Muscle layer of colon (tissue), 2 donors: ENCODE results near the gene AIRE.
"Not testable (repeated sequence)": the region's sequence is repeated elsewhere in the genome, so short reads cannot be mapped to it uniquely, and the experiment has no call there.

Source experiments
- H3K27ac ChIP-seq: one replicate; pipeline ENCODE4 v1.7.0; 2013; ENCODE audit warnings: low read depth, mild to moderate bottlenecking, low read length, moderate library complexity
- H3K27me3 ChIP-seq, 2 donors: one replicate each; pipeline ENCODE4 v1.7.0; 2013; ENCODE audit warnings: low read length in 2 of 2, mild to moderate bottlenecking in 2 of 2; ENCODE audit not compliant: insufficient read depth in 2 of 2, control insufficient read depth in 1 of 2
- H3K36me3 ChIP-seq: one replicate; pipeline ENCODE4 v1.7.0; 2013; ENCODE audit warnings: mild to moderate bottlenecking, low read length; ENCODE audit not compliant: insufficient read depth
- H3K4me1 ChIP-seq: one replicate; pipeline ENCODE4 v1.7.0; 2013; ENCODE audit warnings: mild to moderate bottlenecking, low read length; ENCODE audit not compliant: insufficient read depth
- H3K4me3 ChIP-seq, 2 donors: one replicate each; pipeline ENCODE4 v1.7.0; 2013; ENCODE audit warnings: low read length in 2 of 2, low read depth in 1 of 2, mild to moderate bottlenecking in 1 of 2, moderate library complexity in 1 of 2
- H3K9ac ChIP-seq: one replicate; pipeline ENCODE4 v1.7.0; 2013; ENCODE audit warnings: low read length
- H3K9me3 ChIP-seq: one replicate; pipeline ENCODE4 v1.7.0; 2013; ENCODE audit warnings: mild to moderate bottlenecking, low read length
- donor health status: abdominal sarcoma.
- donor health status: Adenocarcinoma of cecum.

AIRE gene

DNA sequence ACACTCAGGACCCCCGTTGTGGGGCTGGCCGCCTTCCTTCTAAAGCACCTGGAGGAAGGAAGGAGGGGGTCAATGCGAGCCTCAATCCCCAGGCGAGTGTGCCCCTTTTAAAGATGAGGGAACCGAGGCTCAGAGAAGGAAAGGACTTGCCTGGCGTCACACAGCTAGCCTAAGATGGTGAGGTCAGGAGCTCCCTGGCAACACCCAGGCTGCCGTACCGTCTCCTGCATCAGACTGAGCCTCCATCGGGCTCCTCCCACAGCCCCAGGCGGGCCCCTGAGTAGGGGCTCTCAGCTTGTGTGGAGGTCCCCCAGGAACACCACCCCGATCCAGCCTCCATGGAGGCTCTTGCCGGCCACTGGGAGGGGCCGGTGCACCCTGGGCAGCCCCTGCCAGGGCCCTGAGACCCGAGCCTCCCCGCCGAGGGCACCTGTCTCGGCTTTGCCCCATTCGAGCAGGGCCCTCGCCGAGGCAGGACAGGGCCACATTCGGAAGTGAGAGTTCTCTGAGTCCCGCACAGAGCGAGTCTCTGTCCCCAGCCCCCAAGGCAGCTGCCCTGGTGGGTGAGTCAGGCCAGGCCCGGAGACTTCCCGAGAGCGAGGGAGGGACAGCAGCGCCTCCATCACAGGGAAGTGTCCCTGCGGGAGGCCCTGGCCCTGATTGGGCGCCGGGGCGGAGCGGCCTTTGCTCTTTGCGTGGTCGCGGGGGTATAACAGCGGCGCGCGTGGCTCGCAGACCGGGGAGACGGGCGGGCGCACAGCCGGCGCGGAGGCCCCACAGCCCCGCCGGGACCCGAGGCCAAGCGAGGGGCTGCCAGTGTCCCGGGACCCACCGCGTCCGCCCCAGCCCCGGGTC lies at the start of gene AIRE:
Gene AIRE (plus strand): TSS at position 739 of the 855 bp plus-strand sequence. CDS start 131 bp downstream, outside the sequence.
- H3K27me3 ChIP-seq: peaks cover 4 to 38% of the 10 kb centered on the region in 2 donors
- H3K4me1 ChIP-seq: no peaks in the 10 kb centered on the region
- H3K9ac ChIP-seq: no peak within 1 kb of the TSS
- no peaks in the 10 kb centered on the region for H3K36me3 ChIP-seq
- no peaks in the 10 kb centered on the region for H3K9me3 ChIP-seq
- H3K4me3 ChIP-seq: no peak within 1 kb of the TSS
- no peak within 1 kb of the TSS for H3K27ac ChIP-seq

DNA sequence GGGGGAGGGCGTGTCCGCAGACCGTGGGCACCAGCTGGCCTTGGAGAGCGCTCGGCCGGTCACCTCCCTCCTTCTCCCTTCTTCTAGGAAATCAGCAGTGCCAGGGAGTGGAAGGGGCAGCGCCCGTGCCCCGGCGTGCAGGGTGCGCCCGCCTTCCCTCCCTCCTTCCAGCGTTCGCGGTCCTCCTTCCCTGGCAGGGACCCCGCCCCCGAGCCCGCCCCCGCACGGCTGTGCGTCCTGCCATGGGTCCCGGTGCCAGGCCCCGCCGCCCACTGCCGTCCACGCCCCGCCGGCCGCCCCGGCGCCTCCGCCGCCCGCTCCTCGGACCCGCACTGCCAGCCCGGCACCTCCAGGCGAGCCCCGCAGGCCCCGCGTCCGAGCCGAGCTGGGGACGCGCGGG lies 45.3 kb upstream of the AIRE start:
- not testable (repeated sequence) for H3K9ac ChIP-seq, H3K4me1 ChIP-seq, H3K9me3 ChIP-seq, H3K27me3 ChIP-seq, H3K4me3 ChIP-seq, H3K27ac ChIP-seq, H3K36me3 ChIP-seq

- not testable (repeated sequence) for H3K4me1 ChIP-seq, H3K27ac ChIP-seq
Observed at GRCh38 chr21:44240842-44241241, 44.8 kb upstream of the AIRE start, which contains the start of gene ICOSLG. Gene ICOSLG, minus strand, starts transcription at chr21:44240943. Its CDS starts 126 bp downstream, at chr21:44240817.

GRCh38 chr21:44241281-44241680 lies 44.4 kb upstream of the AIRE start:
- H3K9ac ChIP-seq, H3K27ac ChIP-seq, H3K4me3 ChIP-seq, H3K27me3 ChIP-seq, H3K9me3 ChIP-seq, H3K36me3 ChIP-seq, H3K4me1 ChIP-seq: not testable (repeated sequence)

More at GRCh38 chr21:44240842-44241241, 44.8 kb upstream of the AIRE start, which contains the start of gene ICOSLG:
- not testable (repeated sequence) for H3K9me3 ChIP-seq, H3K27me3 ChIP-seq, H3K4me3 ChIP-seq, H3K9ac ChIP-seq, H3K36me3 ChIP-seq

DNA sequence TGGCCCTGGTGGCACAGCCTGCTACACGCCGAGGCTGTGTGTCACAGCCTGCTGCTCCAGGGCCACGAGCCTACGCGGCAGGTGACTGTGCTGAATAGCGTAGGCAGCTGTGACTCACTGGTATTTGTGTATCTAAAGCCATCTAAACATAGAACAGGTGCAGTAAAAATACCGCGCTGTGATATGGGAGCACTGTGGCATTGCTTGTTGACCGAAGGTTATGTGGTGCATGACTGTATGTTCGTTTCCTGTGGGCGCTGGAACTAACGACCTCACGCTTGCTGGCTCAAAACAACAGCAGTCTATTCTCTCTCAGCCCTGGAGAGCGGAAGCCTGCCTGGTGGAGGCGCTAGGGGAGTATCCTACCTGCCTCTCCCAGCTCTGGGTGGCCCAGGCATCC lies 41.7 kb upstream of the AIRE start:
- H3K36me3 ChIP-seq, H3K27ac ChIP-seq, H3K9me3 ChIP-seq, H3K9ac ChIP-seq, H3K27me3 ChIP-seq, H3K4me1 ChIP-seq, H3K4me3 ChIP-seq: not testable (repeated sequence)

DNA sequence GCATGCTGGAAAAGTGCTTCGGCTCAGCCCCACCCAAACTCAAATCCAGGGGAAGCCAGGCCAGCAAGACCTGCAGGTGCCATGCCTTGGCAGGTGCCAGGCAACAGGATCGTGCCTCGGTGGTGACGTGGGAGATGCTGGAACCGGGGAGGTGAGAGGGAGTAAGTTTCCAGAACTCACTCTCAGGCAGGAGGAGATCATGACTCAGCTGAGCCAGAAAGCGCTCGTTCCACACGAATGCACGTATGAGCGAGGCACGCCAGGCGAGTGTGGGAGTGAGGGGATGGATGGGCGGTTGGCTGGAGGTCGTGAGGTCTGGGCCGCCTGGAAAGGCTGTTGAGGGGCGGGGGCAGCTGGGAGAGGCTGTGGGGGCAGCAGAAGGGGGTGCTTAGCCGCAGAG lies 37.8 kb upstream of the AIRE start:
- H3K36me3 ChIP-seq, H3K9me3 ChIP-seq, H3K27me3 ChIP-seq, H3K9ac ChIP-seq, H3K4me1 ChIP-seq, H3K4me3 ChIP-seq, H3K27ac ChIP-seq: not testable (repeated sequence)

DNA sequence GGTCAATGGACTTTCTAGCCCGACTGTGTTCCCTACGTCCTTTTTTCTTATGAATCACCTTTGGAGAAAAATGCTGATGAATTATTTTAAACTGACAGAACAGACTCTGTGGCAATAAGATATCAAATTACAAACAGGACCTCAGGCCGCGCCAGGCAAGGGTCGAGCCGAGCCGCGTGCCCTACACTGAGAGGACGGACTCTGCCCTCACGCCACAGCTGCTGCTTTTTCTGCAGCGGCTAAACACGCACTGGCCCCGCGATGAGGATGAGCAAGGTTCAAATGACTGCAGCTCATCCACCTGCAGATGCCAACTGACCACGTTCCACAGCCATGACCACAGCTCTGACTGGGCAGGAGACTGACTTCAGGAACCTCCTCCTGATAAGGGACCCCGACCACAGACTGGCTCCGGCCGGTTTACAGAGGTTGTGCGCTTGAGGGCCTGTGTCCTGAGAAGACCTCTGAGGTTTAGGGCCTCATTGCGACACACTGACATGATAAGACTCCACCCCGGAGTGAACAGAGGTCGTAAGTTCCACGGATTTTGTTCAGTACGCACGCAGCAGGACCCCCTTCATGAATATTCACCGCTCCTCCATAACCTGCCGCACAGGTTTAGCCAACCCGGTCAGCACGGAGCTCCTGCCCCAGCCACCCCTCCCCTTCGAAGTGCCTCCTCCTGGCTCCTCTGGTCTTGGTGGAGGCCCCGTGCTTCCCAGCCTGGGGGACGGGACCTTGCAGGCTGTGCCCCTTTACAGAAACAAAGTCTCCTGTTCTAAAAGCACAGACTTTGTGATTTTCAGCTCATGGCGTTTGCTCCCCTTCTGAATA lies 36.3 kb upstream of the AIRE start:
- not testable (repeated sequence) for H3K27ac ChIP-seq, H3K4me1 ChIP-seq, H3K36me3 ChIP-seq, H3K9ac ChIP-seq, H3K9me3 ChIP-seq, H3K27me3 ChIP-seq, H3K4me3 ChIP-seq

DNA sequence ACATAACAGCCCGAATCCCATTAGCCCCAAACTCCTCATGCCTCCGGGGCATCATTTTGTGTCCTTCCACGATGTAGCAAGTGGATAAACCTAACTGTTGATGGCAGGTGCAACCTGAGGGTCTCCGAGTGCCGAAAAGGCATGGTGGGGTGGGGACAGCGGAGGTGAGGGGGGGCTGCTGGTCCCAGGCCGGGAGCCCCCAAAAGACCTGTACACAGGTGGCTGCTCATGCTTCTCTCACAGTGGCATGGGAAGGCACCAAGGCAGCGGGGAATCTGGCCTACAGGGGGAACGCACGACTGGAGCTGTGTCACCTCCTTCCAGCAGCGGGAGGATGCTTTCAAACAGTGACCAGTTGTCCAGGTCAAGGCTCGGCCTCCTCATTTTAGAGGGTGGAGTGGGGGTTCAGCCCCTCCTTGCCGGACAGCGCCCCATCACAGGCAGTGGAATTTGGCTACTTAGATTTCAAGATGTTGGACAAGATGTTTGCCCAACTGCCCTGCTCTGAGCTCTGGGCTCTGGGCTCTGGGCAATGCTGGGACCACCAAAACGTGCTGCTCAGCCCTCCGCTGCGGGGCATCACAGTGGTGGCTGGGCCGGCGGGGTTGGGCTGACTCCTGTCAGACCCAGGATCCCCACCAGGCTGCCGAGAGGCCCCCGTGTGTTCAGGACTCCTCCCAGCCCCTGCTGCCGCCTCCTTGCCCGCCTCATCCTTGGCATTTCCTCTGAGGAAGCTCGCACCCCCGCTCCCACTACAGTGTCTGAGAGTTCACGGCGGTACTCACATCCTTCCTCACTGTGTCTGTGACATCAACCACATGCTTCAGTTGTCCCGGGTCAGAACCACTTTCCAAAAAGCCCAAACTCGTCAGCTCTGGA lies 31.6 kb upstream of the AIRE start:
- no peaks in the 10 kb centered on the region for H3K4me1 ChIP-seq
- H3K4me3 ChIP-seq: no peak overlapping the region
- no peaks in the 10 kb centered on the region for H3K9me3 ChIP-seq
- no peak overlapping the region for H3K9ac ChIP-seq
- no peaks in the 10 kb centered on the region for H3K27me3 ChIP-seq
- no peaks in the 10 kb centered on the region for H3K36me3 ChIP-seq
- H3K27ac ChIP-seq: no peak overlapping the region

DNA sequence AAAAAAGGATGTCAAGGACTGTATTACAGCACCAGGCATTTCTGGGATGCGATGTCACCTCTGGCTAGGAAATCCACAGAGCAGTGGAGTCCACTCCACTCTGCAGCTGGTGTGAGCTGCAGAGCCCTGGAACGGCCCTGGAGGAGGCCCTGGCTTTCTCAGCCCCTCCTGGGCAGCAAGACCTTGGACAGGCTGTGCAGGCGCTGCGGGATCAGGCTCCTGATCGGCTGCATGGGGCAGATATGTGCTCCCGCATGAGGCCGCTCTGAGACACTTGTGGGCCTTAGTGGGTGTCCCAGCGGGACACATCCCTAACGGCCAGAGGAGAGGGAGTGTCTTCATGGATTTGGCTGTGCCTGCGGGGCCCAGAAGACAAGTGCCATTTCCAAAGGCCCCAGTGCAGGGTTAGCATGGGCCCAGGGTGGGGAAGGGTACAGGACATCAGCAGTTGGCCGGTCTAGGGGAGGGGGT lies 30.1 kb upstream of the AIRE start:
- Histone ChIP-seq H3K4me1 (no peaks in the 10 kb centered on the region), H3K9me3 (no peaks in the 10 kb centered on the region), H3K27ac (no peak overlapping the region), H3K36me3 (no peaks in the 10 kb centered on the region), H3K9ac (no peak overlapping the region), H3K27me3 (no peaks in the 10 kb centered on the region), H3K4me3 (no peak overlapping the region)

DNA sequence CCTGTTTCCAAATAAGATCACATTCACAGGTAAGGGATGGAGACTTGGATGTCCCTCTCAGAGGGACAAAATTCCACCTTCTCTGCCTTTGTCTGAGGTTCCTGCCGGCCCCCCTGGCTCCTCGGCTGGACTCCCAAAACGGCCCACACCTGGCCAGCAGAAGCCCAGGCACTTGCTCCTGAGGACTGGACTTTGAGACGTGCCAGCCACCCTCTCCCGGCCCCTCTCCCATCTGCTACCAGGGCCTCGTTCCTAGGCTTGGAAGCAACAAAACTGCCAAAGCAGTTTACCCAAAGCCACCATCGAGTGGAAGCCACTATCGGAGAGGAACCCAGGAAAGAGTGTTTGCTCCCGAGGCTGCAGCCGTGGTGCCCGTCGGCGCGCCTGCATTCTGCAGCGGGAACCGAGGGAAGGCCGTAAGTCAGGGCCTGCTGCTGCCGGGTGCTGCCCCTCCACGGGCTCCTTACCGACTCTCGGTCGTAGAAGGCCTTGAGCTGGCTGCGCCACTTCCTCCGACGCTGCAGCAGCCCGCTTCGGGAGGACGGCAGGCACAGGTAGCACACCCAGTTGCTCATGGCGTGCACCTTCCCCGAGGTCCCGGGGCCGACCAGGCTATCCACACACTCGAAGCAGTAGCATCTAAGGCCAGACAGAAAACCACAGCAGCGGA lies 27.5 kb upstream of the AIRE start:
- Histone ChIP-seq H3K27me3 (no peaks in the 10 kb centered on the region), H3K9me3 (no peaks in the 10 kb centered on the region), H3K9ac (no peak overlapping the region), H3K27ac (no peak overlapping the region), H3K4me1 (no peaks in the 10 kb centered on the region), H3K36me3 (no peaks in the 10 kb centered on the region), H3K4me3 (no peak overlapping the region)
